Karpas-422 (cell line): ENCODE measurements around the gene MAPRE2. TPM values are rescaled to one million over a fixed set of nuclear protein-coding genes. Genes with fewer than 3 reads are reported as not detected.

Experiments used
- DNase-seq: peaks from one replicate; pipeline ENCODE4 v3.0.0-alpha.2; 2015
- H2AFZ ChIP-seq: fragments of 200-600 bp; sonication (generic); 2 replicates; pipeline ENCODE4 v1.6.1; 2014; ENCODE audit warnings: antibody characterized with exemption, low read length, mixed read lengths
- H3K27ac ChIP-seq: fragments of 200-600 bp; sonication (generic); 2 replicates; pipeline ENCODE4 v1.5.1; 2014; ENCODE audit warnings: mild to moderate bottlenecking, low read length, moderate library complexity
- H3K27me3 ChIP-seq: fragments of 200-600 bp; sonication (generic); 2 replicates; pipeline ENCODE4 v1.6.1; 2014; ENCODE audit warnings: low read length, mixed read lengths
- H3K36me3 ChIP-seq: fragments of 200-600 bp; sonication (generic); 2 replicates; pipeline ENCODE4 v1.6.1; 2014; ENCODE audit warnings: low read length, mixed read lengths; ENCODE audit not compliant: insufficient read depth
- H3K4me1 ChIP-seq: fragments of 200-600 bp; sonication (generic); 2 replicates; pipeline ENCODE4 v1.6.1; 2014; ENCODE audit warnings: mild to moderate bottlenecking, low read length, mixed read lengths
- H3K4me2 ChIP-seq: fragments of 200-600 bp; sonication (generic); 2 replicates; pipeline ENCODE4 v1.6.1; 2014; ENCODE audit warnings: low read length, low read depth, mild to moderate bottlenecking; ENCODE audit not compliant: poor library complexity, severe bottlenecking
- H3K4me3 ChIP-seq: fragments of 200-600 bp; sonication (generic); 2 replicates; pipeline ENCODE4 v1.5.1; 2014; ENCODE audit warnings: mild to moderate bottlenecking, antibody characterized with exemption, low read length, mixed read lengths
- H3K79me2 ChIP-seq: fragments of 200-600 bp; sonication (generic); 2 replicates; pipeline ENCODE4 v1.6.1; 2014; ENCODE audit warnings: mild to moderate bottlenecking, low read length, mixed read lengths
- H3K9ac ChIP-seq: fragments of 200-600 bp; sonication (generic); 2 replicates; pipeline ENCODE4 v1.6.0; 2014; ENCODE audit warnings: low read length
- H3K9me2 ChIP-seq: fragments of 200-600 bp; sonication (generic), shearing (Covaris generic); replicated peaks from 2 replicates; pipeline ENCODE4 v1.6.0; 2014; ENCODE audit warnings: mild to moderate bottlenecking, low read length, moderate library complexity; ENCODE audit not compliant: insufficient read depth
- H3K9me3 ChIP-seq: fragments of 300-700, 200-600 bp; sonication (generic); 2 replicates; pipeline ENCODE4 v1.6.1; 2014; ENCODE audit warnings: low read length, mixed read lengths
- H4K20me1 ChIP-seq: fragments of 200-600 bp; sonication (generic); 2 replicates; pipeline ENCODE4 v1.6.1; 2014; ENCODE audit warnings: mild to moderate bottlenecking, antibody characterized with exemption, low read length, low read depth; ENCODE audit not compliant: insufficient read depth
- total RNA-seq: library from RNA; depleted of rRNA; stranded (reverse); fragments of >200 nt; shearing (Covaris generic); gene quantifications from 2 replicates; pipeline ENCODE4 v1.2.3, GENCODE V29; 2014; ENCODE audit warnings: low replicate concordance

The MAPRE2 gene
- total RNA-seq, 1 experiment from 2014 or later, result 267 TPM

DNA sequence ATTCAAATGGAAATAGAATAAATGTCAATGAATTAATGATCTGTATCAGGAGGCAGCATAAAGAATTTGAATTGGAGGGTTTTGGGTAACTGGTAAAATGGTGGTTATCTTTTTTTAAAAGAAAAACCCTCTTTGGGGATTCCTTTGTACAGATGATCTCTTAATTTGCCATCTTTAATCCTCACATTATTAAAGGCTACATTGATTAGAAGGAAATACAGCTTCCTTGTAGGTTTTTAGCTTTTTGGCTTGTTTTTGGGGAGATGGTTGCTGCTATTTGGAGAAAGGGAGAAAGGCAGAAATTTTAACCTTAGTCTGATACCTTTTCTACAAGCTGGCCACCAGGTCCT is 600 bp upstream of the MAPRE2 start:
- H4K20me1 ChIP-seq, result peaks cover 29% of the 10 kb centered on the region; the same call in 1 of the 2 replicates
- H3K79me2 ChIP-seq, result peaks cover 44% of the 10 kb centered on the region
- H3K4me1 ChIP-seq, result peaks cover 68% of the 10 kb centered on the region
- peak overlapping the region; percentile 81 for H3K4me2 ChIP-seq
- H3K27me3 ChIP-seq, result no peaks in the 10 kb centered on the region
- peak overlapping the region; percentile 99 for H3K27ac ChIP-seq
- peaks cover 10% of the 10 kb centered on the region for H3K36me3 ChIP-seq
- peak overlapping the region; percentile 70 for H3K9ac ChIP-seq
- no peak overlapping the region for H2AFZ ChIP-seq
- no peaks in the 10 kb centered on the region for H3K9me2 ChIP-seq
- no peaks in the 10 kb centered on the region for H3K9me3 ChIP-seq
- peak overlapping the region; percentile 47 for H3K4me3 ChIP-seq
- peak; percentile 58 for DNase-seq

DNA sequence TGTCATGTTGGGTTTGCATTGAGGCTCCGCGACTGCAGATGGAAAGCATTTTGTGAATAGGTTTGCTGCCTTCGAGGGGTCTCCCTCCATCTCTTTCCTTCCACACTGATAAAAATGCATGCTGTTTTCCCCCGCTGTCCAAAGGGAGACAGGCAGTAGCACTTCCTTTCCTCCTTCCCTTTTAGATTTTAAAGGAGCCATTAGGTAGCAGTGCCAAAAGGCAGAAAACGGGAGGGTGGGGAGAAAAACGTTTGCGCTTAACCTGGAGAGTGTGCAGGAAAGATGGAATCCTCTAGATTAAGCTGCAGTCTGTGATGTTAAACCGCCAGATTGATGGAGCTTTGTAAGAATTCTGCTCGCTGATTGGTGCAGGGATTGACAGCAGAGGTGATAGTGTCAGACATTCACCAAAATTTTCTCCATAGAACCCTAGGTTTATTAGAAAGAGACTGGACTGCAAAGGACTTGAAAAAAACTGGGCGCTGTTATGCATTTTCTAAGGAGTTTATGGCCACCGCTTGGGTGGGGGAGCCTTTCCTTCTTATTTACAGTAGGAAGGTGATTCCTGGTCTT is 688 bp downstream of the MAPRE2 start:
- Histone ChIP-seq H3K9me2 (no peaks in the 10 kb centered on the region), H3K9me3 (no peaks in the 10 kb centered on the region), H3K4me2 (peak overlapping the region; percentile 93), H3K4me1 (peaks cover 80% of the 10 kb centered on the region), H3K36me3 (peaks cover 23% of the 10 kb centered on the region), H2AFZ (no peak overlapping the region), H4K20me1 (peaks cover 41% of the 10 kb centered on the region; the same call in 1 of the 2 replicates), H3K79me2 (peaks cover 57% of the 10 kb centered on the region), H3K9ac (peak overlapping the region; percentile 93), H3K27ac (peak overlapping the region; percentile 93), H3K27me3 (no peaks in the 10 kb centered on the region), H3K4me3 (peak overlapping the region; percentile 86)
- peak; percentile 80 for DNase-seq

DNA sequence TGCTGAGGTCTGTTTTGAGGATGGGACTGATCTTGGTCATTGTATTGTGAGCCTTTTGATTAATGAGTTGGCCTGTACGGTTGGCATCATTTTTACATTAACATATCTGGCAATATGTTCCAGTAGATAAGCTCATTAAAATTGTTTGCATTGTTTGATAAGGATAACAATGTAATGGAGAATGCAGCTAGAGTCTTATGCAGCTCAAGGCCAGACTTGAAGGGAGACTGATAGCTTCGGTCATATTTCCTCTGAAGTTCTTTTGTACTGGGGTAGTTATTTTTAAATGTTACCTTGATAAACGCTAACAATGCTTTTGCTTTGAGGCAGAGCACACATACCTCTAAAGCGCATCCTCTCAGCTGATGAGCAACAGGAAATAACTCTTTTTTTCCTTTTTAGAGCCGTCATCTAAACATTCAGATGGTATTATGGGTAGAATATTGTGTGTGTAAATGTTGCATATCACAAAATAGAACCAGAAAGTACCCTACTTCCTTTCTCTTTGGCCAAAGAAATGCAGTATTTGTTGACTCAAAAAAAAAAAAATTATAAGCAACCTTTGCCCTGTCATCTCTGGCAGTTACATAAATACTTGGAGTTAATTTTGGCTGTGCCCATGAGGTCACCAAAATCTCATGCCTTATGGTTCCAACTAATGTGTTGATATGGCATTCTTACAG is 1.3 kb downstream of the MAPRE2 start:
- Histone ChIP-seq H3K4me2 (peak overlapping the region; percentile 93), H3K9me2 (no peaks in the 10 kb centered on the region), H4K20me1 (peaks cover 41% of the 10 kb centered on the region; the same call in 1 of the 2 replicates), H3K4me1 (peaks cover 79% of the 10 kb centered on the region), H3K36me3 (peaks cover 29% of the 10 kb centered on the region), H3K79me2 (peaks cover 63% of the 10 kb centered on the region), H2AFZ (no peak overlapping the region), H3K27me3 (no peaks in the 10 kb centered on the region), H3K4me3 (peak overlapping the region; percentile 86), H3K9me3 (no peaks in the 10 kb centered on the region), H3K9ac (peak overlapping the region; percentile 93), H3K27ac (peak overlapping the region; percentile 93)
- peak; percentile 72 for DNase-seq

DNA sequence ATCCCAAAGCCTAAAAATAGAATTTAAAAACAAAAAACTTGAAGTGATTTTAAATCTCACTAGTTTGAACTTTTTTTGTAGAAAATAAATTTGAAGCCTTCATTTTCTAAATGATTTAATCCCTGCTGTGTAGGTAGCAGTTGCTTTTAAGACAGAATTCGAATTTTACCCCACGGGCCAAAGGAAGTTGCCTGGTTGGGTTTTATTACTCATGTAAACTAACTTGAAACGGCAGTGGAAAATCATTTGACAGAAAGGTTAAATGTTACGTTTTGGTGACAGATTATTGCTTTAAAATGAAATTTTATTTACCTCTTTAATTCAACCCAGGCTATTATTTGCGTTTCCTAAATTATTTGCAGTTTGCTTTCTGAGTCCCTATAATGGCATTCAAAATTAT is 2.0 kb downstream of the MAPRE2 start:
- H3K4me2 ChIP-seq, result peak overlapping the region; percentile 93
- no peak for DNase-seq
- H3K9me2 ChIP-seq, result no peaks in the 10 kb centered on the region
- H3K36me3 ChIP-seq, result peaks cover 34% of the 10 kb centered on the region
- H3K79me2 ChIP-seq, result peaks cover 70% of the 10 kb centered on the region
- H3K9ac ChIP-seq, result peak overlapping the region; percentile 93
- peak overlapping the region; percentile 93 for H3K27ac ChIP-seq
- H3K4me3 ChIP-seq, result peak overlapping the region; percentile 86
- H3K27me3 ChIP-seq, result no peaks in the 10 kb centered on the region
- H3K4me1 ChIP-seq, result peaks cover 79% of the 10 kb centered on the region
- no peak overlapping the region for H2AFZ ChIP-seq
- H3K9me3 ChIP-seq, result no peaks in the 10 kb centered on the region
- peaks cover 41% of the 10 kb centered on the region; the same call in 1 of the 2 replicates for H4K20me1 ChIP-seq

DNA sequence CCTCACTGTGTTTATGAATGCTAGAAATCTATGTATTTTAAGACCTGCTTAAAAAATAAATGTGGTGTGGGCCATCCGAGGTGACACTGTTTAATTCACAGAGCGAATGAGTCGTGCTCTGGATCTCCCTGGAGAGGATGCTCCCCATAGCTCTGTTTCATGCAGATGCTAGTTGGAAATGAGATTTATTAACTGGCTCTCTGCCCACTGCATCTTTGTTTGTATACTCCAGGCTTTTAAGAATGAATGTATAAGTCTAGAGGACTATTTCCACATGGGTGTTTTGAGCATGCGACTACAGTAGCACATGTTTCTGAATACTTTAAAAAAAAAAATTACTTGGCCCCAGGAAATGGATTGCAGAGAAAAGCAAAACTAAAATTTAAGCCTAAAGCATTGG is 3.9 kb downstream of the MAPRE2 start:
- peak overlapping the region; percentile 86 for H3K4me3 ChIP-seq
- peaks cover 76% of the 10 kb centered on the region for H3K4me1 ChIP-seq

DNA sequence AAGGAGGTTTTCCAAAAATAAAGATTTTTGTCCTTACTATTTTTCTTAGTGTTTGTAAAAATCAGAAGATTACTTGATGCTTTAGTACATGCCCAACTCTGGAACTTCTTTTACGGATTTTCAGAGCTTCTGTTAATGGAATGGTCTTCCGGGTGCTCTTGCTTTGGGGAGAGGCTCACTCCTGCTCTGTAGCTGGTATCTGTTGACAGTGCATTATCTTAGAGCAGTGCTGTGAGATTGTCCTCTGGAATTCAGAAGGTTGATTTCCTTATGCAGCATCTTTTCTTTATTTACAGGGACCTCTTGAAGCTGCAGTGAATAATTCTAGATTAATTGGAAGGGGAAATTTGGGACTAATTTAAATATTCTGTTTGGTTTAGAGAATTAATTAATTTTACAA is 4.6 kb downstream of the MAPRE2 start:
- H3K36me3 ChIP-seq, result peaks cover 34% of the 10 kb centered on the region
- no peaks in the 10 kb centered on the region for H3K9me3 ChIP-seq
- H3K27ac ChIP-seq, result peak overlapping the region; percentile 93
- H2AFZ ChIP-seq, result no peak overlapping the region
- peak overlapping the region; percentile 93 for H3K4me2 ChIP-seq
- peaks cover 76% of the 10 kb centered on the region for H3K4me1 ChIP-seq
- H4K20me1 ChIP-seq, result peaks cover 59% of the 10 kb centered on the region; the same call in 1 of the 2 replicates
- peaks cover 92% of the 10 kb centered on the region for H3K79me2 ChIP-seq
- H3K27me3 ChIP-seq, result no peaks in the 10 kb centered on the region
- no peaks in the 10 kb centered on the region for H3K9me2 ChIP-seq
- H3K9ac ChIP-seq, result peak overlapping the region; percentile 93
- peak overlapping the region; percentile 86 for H3K4me3 ChIP-seq
- no peak for DNase-seq

More for the DNA sequence above, 3.9 kb downstream of the MAPRE2 start:
- H3K9me2 ChIP-seq, result no peaks in the 10 kb centered on the region
- H3K9ac ChIP-seq, result peak overlapping the region; percentile 93
- peak overlapping the region; percentile 93 for H3K4me2 ChIP-seq
- peaks cover 34% of the 10 kb centered on the region for H3K36me3 ChIP-seq
- peaks cover 53% of the 10 kb centered on the region; the same call in 1 of the 2 replicates for H4K20me1 ChIP-seq
- H3K27ac ChIP-seq, result peak overlapping the region; percentile 93
- no peak for DNase-seq
- H3K27me3 ChIP-seq, result no peaks in the 10 kb centered on the region
- peaks cover 85% of the 10 kb centered on the region for H3K79me2 ChIP-seq
- no peak overlapping the region for H2AFZ ChIP-seq
- no peaks in the 10 kb centered on the region for H3K9me3 ChIP-seq

DNA sequence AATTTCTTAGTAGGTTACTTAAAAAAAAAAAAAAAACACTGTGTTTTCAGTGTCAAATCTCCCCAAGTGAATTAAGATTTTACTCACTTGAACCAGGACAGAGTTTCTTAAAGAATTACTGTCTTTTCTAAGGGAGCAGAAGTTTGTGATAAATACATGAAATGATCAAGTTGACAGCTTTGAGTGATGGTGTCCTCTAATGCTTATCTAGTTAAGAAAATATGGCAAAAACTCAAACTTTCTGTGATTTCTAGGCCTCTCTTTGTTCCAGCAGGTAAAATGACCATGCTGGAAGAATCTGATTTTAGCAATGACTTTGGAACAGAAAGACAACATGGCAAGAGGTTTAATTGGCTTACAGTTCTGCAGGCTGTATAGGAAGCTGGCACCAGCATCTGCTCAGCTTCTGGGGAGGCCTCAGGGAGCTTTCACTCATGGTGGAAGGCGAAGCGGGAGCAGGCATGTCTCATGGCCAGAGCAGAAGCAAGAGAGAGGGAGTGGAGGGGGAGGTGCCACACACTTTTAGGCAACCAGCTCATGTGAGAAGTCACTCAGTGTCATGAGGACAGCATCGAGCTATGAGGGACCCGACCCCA is 6.6 kb downstream of the MAPRE2 start:
- Histone ChIP-seq H3K27ac (peak overlapping the region; percentile 93), H3K79me2 (peaks cover 96% of the 10 kb centered on the region), H3K4me3 (0 out of 2 replicates have a peak overlapping the region, but pooled peaks have one; percentile 0), H3K4me2 (peak overlapping the region; percentile 18), H3K27me3 (no peaks in the 10 kb centered on the region), H3K36me3 (peaks cover 46% of the 10 kb centered on the region), H3K4me1 (peaks cover 93% of the 10 kb centered on the region), H2AFZ (no peak overlapping the region), H3K9ac (no peak overlapping the region), H4K20me1 (peaks cover 66% of the 10 kb centered on the region; the same call in 1 of the 2 replicates), H3K9me2 (no peaks in the 10 kb centered on the region), H3K9me3 (no peaks in the 10 kb centered on the region)
- DNase-seq, result no peak
